GM21515 (cell line): Measurements from ENCODE around the gene PARVB.
"Not testable (repeated sequence)": the region's sequence is repeated elsewhere in the genome, so short reads cannot be mapped to it uniquely, and the experiment has no call there.

Experiments used
- ATAC-seq: cut with Tn5 transposase; IDR thresholded peaks from one replicate; pipeline ENCODE4 v1.9.1; 2021; ENCODE audit not compliant: unreplicated experiment

PARVB gene

DNA sequence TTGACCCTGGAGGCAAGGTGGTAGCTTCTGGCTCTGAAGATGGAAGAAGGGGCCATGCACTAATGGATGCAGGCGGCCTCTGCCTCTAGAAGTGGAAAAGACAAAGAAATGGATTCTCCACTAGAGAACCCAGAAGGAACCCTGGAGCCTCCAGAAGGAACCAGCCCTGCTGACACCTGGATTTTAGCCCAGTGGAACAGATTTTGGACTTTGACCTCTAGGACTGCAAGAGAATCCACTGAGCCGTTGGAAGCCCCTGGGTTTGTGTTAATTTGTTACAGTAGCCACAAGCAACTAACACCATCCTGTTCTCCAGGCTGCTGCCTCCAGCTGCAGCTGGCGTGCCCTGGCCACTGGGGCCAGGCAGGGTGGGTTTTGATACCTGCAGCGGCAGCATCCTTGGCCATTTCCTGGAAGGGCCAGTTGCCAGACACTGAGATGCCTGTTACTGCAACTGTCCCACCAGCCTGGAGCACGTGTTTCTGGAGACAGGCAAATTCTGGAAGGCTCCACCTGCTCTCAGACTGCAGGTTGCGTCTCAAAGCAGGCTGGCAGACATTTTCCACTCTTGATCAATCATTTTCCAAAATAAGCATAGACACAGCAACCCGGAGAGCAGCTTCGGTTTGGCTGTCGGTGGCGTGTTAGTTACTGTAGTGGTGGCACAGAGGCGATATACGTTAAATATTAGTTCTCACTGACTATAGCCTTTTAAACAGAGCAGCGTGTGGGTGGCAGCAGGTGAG is 79.8 kb downstream of the PARVB start:
- ATAC-seq = no peak

DNA sequence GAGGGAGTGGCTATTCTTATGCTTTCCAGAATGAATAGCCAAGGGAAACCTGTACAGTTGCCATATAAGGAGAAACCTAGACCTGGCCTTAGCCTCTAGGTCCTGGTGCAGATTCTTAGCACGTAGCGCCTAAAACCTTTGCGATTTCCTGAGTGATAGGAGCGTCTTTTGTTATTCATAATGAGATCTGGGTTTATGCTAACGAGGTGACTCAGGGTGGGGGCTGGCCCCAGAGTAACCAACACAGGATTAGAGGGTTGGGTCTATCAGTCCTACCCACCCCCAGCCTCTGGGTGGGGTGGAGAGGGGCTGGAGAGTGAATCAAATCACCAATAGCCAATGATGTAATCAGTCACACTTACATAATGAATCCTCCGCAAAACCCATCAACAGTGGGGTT is 83.2 kb downstream of the PARVB start:
- no peak for ATAC-seq

DNA sequence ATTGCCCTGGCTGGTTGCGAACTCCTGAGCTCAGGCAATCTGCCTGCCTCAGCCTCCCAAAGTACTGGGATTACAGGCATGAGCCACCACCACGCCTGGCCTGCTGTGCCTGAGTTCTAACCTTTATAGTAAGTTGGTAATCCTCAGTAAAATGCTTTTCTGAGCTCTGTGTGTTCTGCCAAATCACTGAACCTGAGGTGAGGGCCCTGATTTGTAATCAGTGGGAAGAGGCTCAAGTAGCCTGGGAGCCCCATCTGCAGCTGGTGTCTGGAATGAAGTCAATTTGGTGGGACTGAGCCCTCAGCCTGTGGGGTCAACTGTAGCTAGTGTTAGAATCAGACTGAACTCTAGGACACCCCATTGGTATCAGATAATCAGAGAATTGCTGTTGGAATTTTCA is 84.0 kb downstream of the PARVB start:
- no peak for ATAC-seq

DNA sequence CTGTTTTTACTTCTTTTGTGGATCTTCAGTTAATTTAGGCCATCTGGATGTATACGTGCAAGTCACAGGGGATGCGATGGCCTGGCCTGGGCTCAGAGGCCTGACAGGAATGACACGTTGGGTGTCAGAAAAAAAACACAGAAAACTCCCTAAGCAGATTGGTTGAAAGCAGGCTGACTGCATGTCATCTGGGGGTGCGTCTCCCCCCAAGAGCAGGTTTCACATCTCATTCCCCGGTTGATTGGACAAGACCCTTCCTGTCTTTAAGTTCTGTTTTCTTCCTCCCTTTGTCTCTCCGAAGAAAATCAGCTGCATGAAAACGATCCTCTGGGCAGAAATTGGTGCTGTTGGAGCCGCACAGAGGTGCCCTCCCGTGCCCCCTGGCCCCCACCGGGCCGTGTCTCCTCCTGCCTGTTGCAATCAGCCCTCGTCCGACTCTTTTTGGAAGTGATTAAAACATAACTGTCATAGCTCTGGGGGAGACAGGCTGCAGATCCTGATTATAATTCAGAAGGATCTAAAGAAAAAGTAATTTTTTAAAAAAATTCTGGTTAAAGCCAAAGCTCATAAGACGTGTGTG is 84.8 kb downstream of the PARVB start:
- no peak for ATAC-seq

DNA sequence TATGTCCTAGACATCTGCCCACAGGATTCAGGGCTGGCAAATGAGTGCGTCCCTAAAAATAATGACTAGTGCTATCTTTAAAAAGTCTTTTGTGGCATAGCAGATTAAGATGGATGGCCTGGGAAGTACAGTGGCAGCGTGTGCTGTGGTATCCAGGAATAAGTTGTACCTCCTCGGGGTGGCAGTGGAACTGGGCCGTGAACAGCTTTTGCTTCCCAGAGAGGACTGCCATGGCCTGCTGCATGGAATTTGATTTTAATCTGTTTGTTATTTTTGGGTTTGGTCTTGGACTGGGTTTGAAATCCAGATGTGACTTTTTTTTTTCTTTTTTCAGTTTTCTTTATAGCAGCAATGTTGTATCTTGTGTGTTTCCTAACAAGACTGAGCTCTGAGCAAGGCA is 85.3 kb downstream of the PARVB start:
- no peak for ATAC-seq

DNA sequence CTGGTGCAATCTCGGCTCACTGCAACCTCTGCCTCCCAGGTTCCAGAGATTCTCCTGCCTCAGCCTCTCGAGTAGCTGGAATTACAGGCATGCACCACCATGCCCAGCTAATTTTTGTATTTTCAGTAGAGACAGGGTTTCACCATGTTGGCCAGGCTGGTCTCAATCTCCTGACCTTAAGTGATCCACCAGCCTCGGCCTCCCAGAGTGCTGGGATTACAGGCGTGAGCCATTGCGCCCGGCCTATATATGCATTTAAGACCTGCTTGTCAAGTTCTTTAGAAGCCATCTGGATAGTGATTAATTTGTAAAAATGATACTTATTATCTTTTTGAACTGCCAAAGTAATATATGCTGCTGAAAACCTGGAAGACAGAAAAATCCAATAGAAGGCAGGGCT is 86.6 kb downstream of the PARVB start:
- not testable (repeated sequence) for ATAC-seq

DNA sequence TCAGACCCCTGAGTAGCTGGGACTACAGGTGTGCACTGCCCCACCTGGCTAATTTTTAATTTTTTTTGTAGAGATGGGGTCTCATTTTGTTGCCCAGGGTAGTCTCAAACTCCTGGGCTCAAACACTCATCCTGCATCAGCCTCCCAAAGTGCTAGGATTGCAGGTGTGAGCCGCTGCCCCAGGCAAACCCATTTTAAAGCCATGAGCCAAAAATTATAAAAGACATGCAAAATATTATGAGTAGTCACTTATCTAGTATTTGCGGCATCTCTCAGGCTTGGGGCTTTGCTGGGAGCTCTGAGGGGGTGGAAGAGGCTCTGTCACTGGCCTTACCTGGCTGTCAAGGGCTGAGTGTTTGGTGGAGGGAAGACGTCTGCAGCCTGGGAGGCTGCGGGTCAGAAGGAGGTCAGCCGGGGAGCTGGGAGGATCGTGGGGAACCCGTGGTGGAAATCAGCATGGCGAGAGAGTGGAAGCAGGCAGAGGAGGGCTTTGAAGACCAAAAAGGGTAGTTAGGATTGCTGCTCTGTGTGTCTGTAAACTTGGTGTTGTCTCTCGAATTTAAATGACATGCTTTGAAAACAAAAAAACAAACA is 87.6 kb downstream of the PARVB start:
- no peak for ATAC-seq

DNA sequence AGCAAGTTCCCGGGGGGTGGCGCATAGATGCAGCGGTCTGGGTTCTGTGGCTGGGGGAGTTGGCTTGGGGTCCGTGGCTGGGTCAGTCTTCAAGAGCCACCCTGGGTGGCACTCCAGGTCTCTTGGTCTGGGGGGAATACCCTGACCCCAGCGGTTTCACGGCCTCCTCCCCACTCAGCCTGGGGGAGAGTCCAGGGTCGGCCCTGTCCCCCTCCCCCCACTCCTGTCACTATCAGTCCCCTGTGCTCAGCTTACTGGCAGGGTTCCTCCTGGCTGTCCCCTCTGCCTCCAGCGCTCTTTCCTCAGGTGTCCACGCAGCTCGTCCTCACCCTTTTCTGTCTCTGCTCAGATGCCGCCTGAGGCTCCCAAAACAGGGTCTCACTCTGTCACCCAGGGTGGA is 88.1 kb downstream of the PARVB start:
- no peak for ATAC-seq

DNA sequence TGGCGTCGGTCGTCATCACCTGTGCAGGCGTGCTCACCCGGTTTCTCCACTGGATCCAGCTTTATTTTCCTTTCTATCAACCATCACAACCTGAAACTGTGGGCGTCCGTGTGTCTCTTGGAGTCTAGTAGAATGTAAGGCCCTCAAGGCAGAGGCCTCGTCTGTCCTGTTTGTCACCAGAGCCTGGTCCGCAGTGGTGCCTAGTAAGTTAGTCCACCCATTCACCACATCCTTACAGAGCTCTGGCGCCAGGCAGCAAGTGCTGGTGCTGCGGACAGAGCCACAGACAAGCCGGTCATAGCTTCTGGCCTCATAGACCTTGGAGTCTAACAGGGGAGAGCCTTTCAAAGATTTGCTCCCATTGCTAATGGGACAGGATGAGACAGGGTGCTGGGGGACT is 92.2 kb downstream of the PARVB start:
- ATAC-seq = no peak

DNA sequence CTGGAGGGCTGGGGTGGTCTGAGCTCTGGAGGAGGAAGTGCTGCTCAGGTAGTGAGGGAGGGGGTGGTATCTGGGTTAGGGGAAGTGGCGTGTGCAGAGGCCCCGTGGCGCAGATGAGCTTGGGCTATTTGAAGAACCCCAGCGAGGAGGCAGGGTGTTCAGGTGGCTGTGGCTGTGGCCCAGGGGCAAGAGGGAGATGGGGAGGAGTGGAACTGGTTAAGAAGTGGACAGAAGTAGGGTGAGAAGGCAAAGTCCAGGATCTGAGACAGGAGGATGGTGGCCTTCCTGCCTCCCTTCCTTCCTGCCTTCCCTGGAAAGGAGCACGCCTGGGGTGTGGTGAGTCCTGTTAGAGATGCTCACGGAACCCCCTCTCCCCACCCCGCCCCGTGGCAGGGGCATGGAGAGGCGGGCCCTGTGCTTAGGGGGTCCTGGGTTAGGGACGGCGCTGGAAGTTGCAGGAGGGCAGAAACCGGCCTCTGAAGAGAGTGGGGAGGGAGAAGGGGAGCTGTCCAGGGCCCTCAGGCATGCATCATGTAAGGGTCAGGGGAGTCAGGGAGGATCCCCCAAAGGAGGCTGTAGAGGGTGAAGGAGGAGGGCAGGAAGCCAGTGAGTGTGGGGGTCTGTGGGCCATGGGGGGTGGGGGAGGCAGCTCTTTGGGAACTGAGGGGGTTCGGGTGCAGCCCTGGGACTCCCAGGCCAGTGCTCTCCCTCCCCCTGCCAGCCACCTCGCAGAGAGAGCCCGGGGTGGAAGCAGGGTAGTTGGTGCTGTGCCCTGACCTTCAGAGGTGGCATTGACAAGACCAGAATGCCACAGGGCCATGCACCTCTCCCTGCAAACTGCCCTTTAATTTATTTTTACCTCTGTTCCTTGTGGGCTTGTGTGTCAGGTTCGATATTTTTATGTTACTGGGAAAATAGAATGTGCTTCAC is 92.9 kb downstream of the PARVB start:
- ATAC-seq = no peak

DNA sequence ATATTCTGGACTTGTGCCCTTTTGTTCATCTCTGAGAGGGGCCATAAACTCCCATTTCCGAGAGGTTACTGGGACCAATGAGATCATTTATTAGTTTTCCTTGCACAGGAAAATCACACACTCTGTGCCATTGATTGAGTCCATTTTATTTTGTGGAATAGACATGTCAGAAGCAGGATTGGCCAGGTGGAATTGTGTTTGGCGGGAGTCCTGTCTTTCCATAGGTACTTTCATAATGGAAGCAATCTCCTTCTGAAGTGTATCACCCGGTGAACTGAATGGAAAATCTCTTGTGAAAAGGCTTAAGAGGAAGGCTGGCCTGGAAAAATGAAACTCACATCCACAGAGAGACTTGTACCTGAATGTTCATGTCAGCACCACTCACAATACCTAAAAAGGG is 93.6 kb downstream of the PARVB start:
- no peak for ATAC-seq

DNA sequence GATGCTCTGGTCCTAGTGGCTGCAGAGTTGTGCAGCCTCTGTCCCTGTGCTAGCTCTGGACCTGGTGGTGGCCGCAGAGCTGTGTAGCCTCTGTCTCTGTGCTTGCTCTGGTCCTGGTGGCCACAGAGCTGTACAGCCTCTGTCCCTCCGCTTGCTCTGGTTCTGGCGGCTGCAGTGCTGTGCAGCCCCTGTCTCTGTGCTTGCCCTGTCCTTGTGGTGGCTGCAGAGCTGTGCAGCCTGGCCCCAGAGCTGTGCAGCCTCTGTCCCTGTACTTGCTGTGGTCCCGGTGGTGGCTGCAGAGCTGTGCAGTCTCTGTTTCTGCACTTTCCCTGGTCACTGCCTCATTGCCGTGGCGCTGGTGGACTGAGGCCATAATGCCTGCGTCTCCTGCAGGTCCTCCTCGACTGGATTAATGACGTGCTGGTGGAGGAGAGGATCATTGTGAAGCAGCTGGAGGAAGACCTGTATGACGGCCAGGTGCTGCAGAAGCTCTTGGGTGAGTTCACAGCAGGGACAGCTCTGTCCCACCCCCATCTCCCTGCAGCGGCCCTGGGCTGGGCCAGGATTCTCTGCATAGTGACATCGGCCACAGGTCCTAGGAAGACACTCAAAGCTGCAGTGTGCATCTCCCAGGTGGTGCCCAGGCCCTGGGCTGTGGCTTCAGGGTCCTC is 94.7 kb downstream of the PARVB start:
- ATAC-seq = no peak

DNA sequence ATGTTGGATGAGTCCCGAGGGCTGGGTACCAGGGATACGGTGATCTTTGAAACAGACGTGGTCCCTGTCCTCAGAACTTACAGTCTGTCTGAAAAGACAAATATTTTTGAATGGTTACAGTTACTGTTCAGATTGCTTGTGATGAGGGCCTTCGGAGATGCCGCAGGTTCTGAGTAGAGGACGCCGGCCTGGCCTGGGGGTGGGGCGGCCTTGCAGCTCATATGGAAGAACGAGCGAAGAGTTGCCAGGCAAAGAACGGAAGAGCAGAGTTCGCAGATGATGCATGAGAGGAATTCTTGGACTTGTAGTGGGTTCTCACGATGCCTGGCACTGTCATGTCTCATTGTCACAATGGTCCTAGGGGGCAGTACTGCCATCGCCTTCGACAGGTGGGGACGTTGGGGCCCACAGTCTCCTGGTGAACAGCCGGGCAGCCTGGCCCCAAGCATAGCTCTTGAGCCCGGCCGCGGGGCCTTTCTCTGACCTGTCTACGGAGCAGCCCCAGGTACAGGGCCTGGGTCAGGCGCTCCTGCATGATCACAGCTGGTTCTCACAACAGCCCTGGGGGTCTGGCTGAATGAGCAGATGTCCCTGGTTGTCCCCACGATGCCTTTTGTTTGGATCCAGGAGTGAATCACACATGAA is 95.7 kb downstream of the PARVB start:
- no peak for ATAC-seq

DNA sequence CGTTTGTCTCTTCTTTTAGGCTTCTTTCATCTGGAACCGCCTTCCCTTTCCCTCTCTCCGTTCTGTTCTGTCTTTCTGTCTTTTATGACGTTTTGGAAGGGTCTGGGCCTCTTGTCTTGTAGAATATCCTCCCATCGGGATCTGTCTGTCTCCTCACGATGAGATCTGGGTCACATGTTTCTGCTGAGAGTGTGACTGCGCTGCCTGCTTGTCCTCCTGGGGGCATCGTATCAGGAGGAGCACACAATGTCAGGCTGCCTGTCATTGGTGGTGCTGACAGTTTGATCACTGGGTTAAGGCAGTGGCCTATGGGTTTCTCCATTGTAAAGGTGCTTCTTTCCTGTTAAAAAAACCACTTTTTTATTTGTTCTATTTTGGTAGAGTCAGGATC is 96.2 kb downstream of the PARVB start:
- no peak for ATAC-seq

DNA sequence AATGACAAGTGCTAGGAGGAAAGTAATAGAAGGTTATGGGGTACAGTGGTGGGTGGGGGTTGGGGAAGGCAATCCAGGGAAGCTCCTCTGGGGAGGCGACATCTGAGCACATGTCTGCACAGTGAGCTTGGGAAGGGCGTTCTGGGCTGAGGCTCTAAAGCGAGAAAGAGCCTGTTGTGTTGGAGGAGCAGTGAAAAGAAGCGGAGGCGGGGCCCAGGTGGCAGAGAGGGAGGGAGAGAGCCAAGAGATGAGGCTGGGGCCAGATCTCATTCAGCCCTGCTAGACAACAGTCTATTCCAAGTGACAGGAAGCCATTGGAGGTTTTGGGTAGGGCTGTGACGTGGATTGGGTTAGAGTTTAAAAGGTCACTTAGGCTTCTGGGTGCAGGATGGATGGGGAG is 101.3 kb downstream of the PARVB start:
- no peak for ATAC-seq

DNA sequence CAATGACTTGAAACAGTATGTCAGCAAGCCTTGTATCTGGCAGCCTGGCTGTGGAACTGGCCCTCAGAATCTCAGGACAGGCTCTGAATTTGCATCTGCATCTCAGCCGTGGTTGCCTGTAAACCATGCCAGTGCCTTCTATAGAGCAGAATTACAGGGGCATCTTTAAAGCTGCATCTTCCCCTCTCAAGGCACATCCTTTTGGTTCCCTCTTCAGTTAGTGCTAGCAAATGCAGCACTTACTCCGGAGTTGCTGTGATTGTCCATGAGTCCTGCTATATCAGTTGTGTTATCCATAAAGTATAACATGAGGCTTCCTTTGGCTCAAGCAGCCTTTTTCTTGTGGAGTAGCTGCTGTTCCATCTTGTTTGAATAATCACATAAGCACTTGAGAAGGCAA is 102.7 kb downstream of the PARVB start:
- ATAC-seq = no peak

DNA sequence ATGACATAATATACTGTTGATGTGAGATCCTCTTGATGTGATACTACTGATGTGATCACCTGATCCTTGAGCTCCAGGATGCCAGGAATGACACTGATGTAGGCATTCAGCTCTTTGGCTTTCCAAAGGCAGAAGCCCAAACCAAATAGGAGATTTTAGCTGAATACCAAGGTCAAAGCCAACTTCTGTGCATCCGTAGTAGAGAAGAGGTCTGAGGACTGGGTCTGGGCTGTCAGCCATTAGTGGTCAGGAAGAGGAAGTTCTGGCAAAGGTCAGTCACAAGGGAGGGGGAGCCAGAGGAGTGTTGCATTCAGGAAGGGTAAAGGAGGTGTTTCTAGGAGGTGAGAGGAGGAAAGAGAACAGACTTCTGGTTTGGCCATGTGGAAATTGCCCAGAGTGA is 103.3 kb downstream of the PARVB start:
- no peak for ATAC-seq

DNA sequence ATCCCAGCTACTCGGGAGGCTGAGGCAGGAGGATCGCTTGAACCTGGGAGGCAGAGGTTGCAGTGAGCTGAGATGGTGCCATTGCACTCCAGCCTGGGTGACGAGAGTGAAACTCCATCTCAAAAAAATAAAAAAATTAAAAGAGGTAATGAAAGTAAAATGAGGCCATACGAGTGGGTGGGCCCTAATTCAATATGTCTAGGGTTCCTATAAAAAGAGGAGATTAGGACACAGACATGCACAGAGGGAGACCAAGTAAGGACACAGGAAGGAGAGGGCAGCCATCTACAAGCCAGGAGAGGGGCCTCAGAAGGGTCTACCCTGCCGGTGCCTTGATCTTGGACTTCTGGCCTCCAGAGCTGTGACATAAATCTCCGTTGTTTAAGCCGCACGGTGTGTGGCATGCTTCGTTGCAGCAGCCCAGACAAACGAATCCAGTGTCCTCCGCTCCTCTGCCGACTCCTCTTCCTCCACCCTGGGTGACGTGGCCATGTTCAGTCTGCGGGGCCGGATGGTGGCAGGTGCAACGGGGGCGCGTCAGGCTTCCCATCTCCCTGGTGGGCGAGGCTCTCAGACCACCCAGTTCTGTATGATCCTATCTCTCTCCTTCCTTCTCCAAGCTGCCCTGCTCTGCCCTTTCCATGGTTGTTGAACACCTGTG is 105.0 kb downstream of the PARVB start:
- no peak for ATAC-seq

DNA sequence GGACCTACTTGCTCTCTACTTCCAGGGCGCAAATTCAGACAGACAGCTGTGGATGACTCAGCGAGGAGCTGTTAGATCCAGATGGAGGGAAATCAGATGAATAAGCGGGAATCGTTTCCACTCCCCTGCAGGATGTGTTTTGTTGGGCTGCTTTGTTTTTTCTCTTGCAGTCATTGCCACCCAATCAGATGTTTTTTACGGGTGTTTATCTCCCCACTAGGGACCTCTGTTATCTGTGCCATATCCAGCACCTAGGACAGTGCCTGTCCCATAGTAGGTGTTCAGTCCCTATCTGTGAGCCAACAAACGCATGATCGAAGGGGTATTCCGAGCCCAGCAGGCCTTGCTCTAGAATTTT is 105.5 kb downstream of the PARVB start:
- ATAC-seq = no peak

DNA sequence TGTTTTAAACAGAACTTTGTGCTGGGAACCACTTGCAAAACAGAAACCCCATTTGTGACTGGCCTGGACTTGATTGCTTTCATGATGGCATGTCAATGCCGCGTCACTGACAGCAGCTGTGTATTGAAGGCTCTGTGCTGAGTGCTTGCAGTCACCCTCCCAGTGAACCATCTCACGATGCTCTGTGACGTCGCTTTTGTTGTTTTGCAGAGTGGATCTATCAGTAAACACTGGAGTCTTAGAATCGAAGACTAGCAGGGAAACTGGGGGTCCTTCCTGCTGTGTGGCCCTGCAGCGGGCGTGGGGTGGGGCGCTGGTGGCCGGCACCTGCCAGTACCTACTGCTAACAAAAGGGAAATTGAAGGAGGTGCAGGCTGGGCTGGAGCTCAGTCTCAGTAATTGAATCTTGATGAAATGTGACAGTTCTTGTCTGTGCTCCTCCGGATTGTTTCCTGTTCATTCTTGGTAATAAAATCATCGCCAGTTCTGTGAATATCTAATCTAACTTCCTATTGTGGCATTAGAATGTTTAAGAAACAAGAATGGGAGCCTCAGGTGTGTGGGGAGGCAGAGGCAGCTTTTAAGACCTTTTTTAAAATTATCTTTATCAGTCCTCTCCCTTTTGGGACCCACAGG is 106.1 kb downstream of the PARVB start:
- ATAC-seq = no peak
